Endothelial cell (in vitro differentiated cells): ENCODE results near the gene TMEM126A. TPM values are rescaled to one million over a fixed set of nuclear protein-coding genes. Genes with fewer than 3 reads are reported as not detected.

ENCODE experiments used
- DNase-seq: peaks from one replicate; pipeline ENCODE4 v3.0.0; 2021; ENCODE audit warnings: low spot score
- H3K27ac Mint-ChIP-seq: one replicate; pipeline ENCODE4 v1.8.0; 2021; ENCODE audit warnings: mixed read lengths, inconsistent platforms; ENCODE audit not compliant: unreplicated experiment
- H3K27me3 Mint-ChIP-seq: one replicate; pipeline ENCODE4 v1.8.0; 2021; ENCODE audit warnings: mild to moderate bottlenecking, moderate library complexity, mixed read lengths, inconsistent platforms; ENCODE audit not compliant: unreplicated experiment
- H3K36me3 Mint-ChIP-seq: one replicate; pipeline ENCODE4 v1.8.0; 2021; ENCODE audit warnings: mild to moderate bottlenecking, low read depth, mixed read lengths, inconsistent platforms; ENCODE audit not compliant: unreplicated experiment
- H3K4me1 Mint-ChIP-seq: one replicate; pipeline ENCODE4 v1.8.0; 2021; ENCODE audit warnings: mild to moderate bottlenecking, mixed read lengths, inconsistent platforms; ENCODE audit not compliant: unreplicated experiment
- H3K4me3 Mint-ChIP-seq: one replicate; pipeline ENCODE4 v1.8.0; 2021; ENCODE audit warnings: mild to moderate bottlenecking, mixed read lengths, inconsistent platforms; ENCODE audit not compliant: unreplicated experiment
- H3K9me3 Mint-ChIP-seq: one replicate; pipeline ENCODE4 v1.8.0; 2021; ENCODE audit warnings: mixed read lengths, inconsistent platforms; ENCODE audit not compliant: unreplicated experiment
- total RNA-seq: library from RNA; stranded (reverse); fragmentation: NEBNext Ultra II Directional; extraction: Animal tissue kit (Norgen Biotek cat#: 25700); gene quantifications from one replicate; pipeline ENCODE4 v1.2.1, GENCODE V29; 2021; ENCODE audit not compliant: unreplicated experiment
- TF ChIP-seq, protein P1 (sequence below): fragments of 200-600 bp; sonication (generic); IDR thresholded peaks from one replicate; pipeline ENCODE4 v1.5.0; 2021; ENCODE audit warnings: antibody characterized with exemption; ENCODE audit not compliant: unreplicated experiment

Gene TMEM126A
- total RNA-seq, 1 donor from 2014 or later: 17.8 TPM

DNA sequence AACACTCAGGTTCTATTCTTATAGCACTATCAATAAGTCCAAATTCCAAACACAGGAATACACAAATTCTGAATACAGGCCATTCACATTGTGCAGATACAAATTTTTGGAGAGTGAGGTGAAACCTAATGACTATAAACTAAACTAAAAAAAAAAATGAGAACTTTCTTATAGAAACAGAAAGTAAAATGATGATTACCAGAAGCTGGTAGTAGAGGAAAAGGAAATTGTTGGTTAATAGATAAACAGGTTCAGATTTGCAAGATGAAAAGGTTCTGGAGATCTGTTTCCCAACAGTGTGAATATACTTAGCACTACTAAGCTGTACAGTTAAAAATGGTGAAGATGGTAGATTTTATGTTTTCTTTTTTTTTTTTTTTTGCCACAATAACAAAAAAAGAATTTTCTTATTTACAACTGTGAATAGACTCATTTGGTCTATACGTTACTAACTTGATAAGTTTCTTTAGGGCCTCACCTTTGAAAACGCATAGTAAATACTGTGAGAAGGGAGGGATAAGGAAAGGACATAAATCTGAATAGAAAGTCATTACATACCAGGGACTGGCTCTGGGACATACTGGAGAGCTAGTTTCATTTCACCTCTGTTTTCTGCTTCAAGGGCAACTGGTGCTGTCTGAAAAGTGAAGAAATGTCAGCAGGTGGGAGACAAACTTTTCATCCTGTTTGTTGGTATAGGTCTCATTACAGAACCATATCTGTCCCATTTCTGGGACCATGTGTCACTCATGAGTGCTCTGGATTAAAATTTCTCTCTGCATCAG lies 52.4 kb downstream of the TMEM126A start:
- TF ChIP-seq, protein P1, sequence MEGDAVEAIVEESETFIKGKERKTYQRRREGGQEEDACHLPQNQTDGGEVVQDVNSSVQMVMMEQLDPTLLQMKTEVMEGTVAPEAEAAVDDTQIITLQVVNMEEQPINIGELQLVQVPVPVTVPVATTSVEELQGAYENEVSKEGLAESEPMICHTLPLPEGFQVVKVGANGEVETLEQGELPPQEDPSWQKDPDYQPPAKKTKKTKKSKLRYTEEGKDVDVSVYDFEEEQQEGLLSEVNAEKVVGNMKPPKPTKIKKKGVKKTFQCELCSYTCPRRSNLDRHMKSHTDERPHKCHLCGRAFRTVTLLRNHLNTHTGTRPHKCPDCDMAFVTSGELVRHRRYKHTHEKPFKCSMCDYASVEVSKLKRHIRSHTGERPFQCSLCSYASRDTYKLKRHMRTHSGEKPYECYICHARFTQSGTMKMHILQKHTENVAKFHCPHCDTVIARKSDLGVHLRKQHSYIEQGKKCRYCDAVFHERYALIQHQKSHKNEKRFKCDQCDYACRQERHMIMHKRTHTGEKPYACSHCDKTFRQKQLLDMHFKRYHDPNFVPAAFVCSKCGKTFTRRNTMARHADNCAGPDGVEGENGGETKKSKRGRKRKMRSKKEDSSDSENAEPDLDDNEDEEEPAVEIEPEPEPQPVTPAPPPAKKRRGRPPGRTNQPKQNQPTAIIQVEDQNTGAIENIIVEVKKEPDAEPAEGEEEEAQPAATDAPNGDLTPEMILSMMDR: no peak
- DNase-seq: no peak
- Mint-ChIP-seq H3K36me3 (no peaks in the 10 kb centered on the region), H3K9me3 (no peaks in the 10 kb centered on the region), H3K4me3 (no peak overlapping the region), H3K27ac (no peak overlapping the region), H3K27me3 (no peaks in the 10 kb centered on the region), H3K4me1 (peaks cover 11% of the 10 kb centered on the region)

DNA sequence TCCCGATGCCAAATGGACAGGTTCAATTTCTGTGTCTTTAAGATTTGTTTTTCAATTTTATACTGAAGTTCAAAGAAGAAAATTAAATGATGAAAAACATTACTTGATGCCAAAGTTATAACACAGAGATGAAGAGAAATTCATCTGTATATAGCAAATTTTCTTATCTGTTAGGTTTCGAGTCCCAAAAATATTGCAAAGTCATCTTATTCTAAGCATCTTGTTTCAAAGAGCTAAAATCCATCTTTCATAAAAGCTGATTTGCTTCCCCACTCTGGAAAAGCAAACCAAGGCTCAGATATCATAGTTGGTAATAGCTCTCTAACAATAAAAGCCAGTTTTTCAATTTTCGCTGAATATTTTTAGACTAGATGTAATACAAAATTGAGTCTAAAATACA lies 57.2 kb downstream of the TMEM126A start:
- DNase-seq: no peak
- Mint-ChIP-seq H3K27ac (no peak overlapping the region), H3K4me1 (peaks cover 4% of the 10 kb centered on the region)

DNA sequence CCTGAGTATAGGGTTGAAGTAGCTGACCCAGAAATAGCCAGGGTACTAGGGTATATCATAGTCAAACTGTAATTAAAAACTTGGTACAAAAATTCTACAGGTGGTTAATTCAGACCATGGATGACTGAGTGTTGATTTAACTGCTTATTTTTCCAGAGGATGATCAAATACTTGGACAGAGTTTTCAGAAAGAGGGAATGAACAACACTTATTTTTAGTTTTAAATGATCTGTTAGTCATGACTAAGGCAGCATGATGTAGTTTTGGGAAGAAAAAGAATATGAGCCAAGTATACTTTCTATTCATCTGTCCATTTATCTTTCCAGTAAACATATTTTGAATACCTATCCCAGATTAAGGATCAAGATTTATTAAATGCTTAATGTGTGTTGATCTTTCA lies 58.0 kb downstream of the TMEM126A start:
- DNase-seq: no peak
- Mint-ChIP-seq H3K27me3 (no peaks in the 10 kb centered on the region), H3K36me3 (no peaks in the 10 kb centered on the region), H3K4me1 (no peaks in the 10 kb centered on the region), H3K9me3 (no peaks in the 10 kb centered on the region), H3K27ac (no peak overlapping the region), H3K4me3 (no peak overlapping the region)
- TF ChIP-seq, protein P1: no peak

More for the DNA sequence above, 57.2 kb downstream of the TMEM126A start:
- Mint-ChIP-seq H3K9me3 (no peaks in the 10 kb centered on the region), H3K27me3 (no peaks in the 10 kb centered on the region), H3K36me3 (no peaks in the 10 kb centered on the region), H3K4me3 (no peak overlapping the region)
- TF ChIP-seq, protein P1: no peak

Other genes starting within 250 kb of the TMEM126A start
- 5.1 TPM for gene DLG2, start 20.6 kb upstream of the TMEM126A start, total RNA-seq
- gene TMEM126B, start 19.4 kb upstream of the TMEM126A start, total RNA-seq: 42.0 TPM
- gene CREBZF, start 17.2 kb downstream of the TMEM126A start, total RNA-seq: 49.0 TPM
- gene CCDC89, start 38.2 kb downstream of the TMEM126A start, total RNA-seq: not detected
- gene SYTL2, start 163.2 kb downstream of the TMEM126A start, total RNA-seq: 4.0 TPM
- gene CCDC83, start 207.4 kb downstream of the TMEM126A start, total RNA-seq: not detected